Measurements from ENCODE around the gene TPRG1.

TPRG1 gene

DNA sequence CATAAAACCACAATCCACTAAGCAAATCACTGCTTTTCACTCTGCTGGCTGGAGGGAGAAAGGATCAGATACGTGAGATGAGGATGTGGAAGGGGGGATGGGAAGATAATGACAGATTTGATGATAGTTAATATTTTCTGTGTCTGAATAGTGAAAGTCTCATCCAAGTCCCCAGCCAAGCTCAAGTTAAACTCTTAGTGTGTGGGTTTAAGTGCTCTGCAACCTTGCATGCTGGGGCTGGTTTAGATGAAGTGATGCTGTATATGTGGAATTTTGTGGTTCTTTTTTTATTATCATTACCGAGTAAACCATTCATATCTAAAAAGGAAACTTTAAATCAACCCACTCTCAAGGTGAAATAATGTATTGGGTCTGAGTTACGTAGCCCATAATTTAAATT, 111.0 kb downstream of the TPRG1 start:
- DNase-seq (ENCODE audit: low spot score) = no peak
- Histone ChIP-seq H3K4me3 (no peak overlapping the region), H3K27ac (no peak overlapping the region)
- TF ChIP-seq, protein P1, sequence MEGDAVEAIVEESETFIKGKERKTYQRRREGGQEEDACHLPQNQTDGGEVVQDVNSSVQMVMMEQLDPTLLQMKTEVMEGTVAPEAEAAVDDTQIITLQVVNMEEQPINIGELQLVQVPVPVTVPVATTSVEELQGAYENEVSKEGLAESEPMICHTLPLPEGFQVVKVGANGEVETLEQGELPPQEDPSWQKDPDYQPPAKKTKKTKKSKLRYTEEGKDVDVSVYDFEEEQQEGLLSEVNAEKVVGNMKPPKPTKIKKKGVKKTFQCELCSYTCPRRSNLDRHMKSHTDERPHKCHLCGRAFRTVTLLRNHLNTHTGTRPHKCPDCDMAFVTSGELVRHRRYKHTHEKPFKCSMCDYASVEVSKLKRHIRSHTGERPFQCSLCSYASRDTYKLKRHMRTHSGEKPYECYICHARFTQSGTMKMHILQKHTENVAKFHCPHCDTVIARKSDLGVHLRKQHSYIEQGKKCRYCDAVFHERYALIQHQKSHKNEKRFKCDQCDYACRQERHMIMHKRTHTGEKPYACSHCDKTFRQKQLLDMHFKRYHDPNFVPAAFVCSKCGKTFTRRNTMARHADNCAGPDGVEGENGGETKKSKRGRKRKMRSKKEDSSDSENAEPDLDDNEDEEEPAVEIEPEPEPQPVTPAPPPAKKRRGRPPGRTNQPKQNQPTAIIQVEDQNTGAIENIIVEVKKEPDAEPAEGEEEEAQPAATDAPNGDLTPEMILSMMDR (IDR thresholded peaks at IDR 0.05) = no peak

DNA sequence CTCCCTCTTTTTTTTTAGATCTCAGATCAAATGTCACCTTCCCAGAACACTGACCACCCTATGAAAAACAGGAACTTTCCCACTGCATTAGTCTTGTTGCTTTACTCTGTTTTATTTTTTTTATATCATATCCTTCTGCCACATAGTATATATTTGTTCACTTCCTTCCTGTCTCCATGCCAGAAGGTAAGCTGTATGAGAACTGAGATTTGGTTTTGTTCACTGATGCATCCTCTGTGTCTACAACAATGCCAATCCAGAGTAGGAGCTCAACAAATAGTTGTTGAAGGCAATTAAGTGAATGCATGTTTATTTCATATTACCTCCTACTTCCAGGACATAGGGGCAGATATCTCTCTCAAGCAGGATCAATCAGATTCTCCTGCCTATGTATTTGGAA, 114.4 kb downstream of the TPRG1 start:
- TF ChIP-seq, protein P1 (IDR thresholded peaks at IDR 0.05) = no peak
- no peak overlapping the region for H3K27ac ChIP-seq

DNA sequence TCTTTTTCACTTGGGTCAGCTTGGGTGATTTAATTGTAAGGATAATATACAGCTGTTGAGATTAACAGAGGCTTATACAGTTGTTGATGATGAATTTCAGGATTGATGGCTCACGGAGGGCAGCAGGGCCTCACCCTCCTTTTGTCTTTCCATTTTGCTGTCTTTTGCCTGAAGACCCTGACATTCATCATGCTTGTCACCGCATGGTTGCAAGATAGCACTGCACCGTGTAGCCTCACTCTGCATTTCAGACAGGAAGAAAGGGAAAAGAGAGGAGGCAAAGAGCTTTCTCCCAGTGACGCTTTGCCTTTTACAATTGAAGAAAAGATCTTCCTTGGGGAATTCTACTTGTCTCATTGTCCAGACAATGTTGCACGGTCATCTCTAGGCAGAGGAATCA, 115.1 kb downstream of the TPRG1 start:
- H3K27ac ChIP-seq = no peak overlapping the region
- no peak for DNase-seq (ENCODE audit: low spot score)
- no peak overlapping the region for H3K4me3 ChIP-seq
- TF ChIP-seq, protein P1 (IDR thresholded peaks at IDR 0.05) = no peak

More for the DNA sequence above, 114.4 kb downstream of the TPRG1 start:
- no peak for DNase-seq (ENCODE audit: low spot score)
- H3K4me3 ChIP-seq = no peak overlapping the region

DNA sequence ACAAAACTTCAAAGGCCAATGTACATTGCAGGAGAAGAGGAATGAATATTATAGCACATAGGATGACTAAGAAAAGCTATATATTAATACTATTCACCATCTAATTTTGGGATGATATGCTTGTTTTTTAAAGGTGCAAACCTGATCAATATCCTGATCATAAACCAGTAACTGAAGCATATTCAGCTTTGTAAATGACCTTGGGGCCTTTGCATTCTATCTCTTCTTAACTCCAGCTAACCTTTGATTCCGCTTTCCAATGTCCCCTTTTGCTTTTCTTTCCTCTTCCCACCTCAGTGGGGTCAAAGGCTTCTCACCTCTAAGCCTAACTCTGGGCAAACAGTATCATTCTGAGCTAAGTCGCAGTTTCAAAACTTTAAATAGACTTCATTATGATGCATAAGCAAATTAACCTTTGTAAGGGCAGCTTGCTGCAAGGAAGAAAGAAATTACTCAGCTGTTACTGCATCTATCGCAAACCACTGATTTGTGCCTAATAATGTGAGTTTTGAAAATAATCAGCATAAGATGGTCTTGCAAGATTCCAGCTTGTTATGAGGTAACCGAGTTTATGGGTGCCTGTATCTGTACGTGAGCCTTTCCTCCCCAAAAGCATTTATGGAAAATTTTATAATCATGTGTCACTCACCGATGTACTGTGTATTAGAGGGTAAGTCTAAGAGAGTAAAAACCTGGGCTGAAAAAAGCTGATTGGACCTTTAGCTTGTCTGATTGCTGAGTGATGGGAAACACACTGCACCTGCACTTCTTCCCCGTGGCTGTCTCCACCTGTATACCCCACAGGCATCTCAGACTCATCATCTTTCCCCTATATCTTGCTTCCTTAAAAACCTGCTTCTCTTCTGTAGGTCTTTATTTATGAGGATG, 116.8 kb downstream of the TPRG1 start:
- no peak overlapping the region for H3K4me3 ChIP-seq
- TF ChIP-seq, protein P1 (IDR thresholded peaks at IDR 0.05) = no peak
- no peak overlapping the region for H3K27ac ChIP-seq
- no peak for DNase-seq (ENCODE audit: low spot score)

DNA sequence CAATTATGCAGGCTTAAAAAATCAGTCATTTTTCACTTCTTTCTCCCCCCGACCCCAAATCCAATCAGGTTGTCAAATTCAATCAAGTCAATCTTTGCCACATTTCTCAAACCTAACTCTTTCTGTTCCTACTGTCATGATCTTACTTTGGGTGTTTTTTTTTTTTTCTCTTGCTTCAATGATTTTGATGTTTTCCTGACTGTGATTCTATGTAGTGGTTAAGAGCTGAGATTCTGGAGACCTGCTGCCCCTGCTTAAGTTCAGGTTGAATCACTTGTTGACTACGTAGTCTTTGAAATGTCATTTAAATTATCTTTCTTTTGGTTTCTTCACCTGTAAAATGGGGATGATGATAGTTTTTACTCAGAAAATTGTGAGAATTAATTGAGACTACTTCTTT, 117.5 kb downstream of the TPRG1 start:
- Histone ChIP-seq H3K4me3 (no peak overlapping the region), H3K27ac (no peak overlapping the region)
- DNase-seq (ENCODE audit: low spot score) = no peak
- TF ChIP-seq, protein P1 (IDR thresholded peaks at IDR 0.05) = no peak

DNA sequence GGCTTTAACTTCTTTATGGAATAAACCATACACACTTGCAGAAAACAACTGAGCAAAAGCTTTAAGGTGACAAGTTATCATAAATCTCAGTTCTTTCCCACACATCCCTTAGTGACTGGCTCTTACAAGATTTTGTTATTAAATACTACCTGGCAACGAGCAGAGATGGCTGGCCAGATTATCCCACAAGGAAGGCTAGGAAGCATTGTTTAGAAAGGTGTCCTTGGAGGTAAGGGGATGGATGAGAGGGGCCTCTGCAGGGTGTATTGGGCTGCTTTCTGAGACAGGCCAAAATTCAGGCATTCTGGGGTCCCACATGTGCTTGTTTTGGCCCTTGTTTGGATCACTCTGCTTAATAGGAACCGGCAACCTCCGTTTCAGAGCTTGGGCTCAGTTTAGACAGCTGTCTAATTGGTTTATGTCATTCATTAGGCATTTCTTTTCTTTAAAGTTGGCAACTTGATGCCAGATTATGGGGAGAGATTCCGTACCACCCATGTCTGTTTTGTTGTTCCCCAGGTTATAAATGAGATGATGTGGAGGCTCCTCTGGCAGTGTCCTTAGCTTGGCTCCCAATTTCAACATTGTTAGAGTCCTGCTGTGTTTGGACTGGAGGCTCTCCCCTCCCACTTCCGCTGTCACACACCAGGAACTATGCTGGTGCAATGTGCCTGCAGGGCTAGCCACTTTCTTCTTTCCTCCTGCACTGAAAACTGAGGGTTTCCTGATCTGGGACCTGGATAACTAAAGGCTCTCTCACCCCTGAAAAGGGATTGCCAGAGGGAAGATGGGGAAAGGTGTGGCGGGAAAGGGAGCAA, 121.1 kb downstream of the TPRG1 start:
- Histone ChIP-seq H3K27ac (no peak overlapping the region), H3K4me3 (no peak overlapping the region)
- DNase-seq (ENCODE audit: low spot score) = no peak
- TF ChIP-seq, protein P1 (IDR thresholded peaks at IDR 0.05) = no peak

Data from coronary artery (tissue), 2 donors.